ENCODE measurements around the gene DGKH. TPM values are rescaled to one million over a fixed set of nuclear protein-coding genes. Genes with fewer than 3 reads are reported as not detected.

The DGKH gene
- total and polyA plus RNA-seq, 10 of the 15 experiments (the other 5 are each of a cell fraction or from before 2014, with no cell fraction given), result 1.3 to 15.2 (median 7.3) TPM

DNA sequence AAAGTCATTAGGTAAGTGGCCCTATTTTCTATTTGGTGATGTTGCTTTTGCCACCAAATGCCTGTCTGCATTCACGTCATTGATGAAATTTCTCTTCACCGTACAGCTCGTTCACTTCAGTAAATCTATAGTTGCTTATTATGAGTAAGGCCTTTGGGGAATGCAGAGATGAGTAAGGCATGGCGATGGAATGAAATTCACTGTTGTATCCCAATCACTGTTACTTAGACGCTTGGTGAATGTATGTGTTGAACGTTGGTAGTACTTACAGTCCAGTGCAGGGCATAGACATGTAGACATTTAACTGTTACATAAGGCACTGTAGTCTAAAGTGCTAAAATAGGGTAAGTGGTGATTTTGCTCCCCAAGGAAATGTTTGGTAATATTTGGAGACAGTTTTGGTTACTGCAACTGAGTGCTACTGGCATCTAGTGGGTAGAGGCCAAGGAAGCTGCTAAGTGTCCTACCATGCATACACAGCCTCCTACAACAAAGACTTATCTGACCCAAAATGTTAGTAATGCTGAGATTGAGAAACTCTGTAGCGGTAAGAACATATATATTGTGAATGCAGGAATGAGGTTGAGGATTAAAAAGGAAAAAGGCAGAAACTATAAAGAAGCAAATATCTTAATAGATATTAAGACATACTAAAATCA, 229.3 kb downstream of the DGKH start:
- Histone ChIP-seq H3K4me2 (ENCODE audit: control insufficient read depth, insufficient read depth) (peak overlapping the region; percentile 68), H3K27ac (ENCODE audit: control insufficient read depth, insufficient read depth) (peak overlapping the region; percentile 20)
- FAIRE-seq, result no peak
- TF ChIP-seq, protein P1, sequence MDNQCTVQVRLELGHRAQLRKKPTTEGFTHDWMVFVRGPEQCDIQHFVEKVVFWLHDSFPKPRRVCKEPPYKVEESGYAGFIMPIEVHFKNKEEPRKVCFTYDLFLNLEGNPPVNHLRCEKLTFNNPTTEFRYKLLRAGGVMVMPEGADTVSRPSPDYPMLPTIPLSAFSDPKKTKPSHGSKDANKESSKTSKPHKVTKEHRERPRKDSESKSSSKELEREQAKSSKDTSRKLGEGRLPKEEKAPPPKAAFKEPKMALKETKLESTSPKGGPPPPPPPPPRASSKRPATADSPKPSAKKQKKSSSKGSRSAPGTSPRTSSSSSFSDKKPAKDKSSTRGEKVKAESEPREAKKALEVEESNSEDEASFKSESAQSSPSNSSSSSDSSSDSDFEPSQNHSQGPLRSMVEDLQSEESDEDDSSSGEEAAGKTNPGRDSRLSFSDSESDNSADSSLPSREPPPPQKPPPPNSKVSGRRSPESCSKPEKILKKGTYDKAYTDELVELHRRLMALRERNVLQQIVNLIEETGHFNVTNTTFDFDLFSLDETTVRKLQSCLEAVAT (IDR thresholded peaks at IDR 0.05), result peak; percentile 79; the same call in 1 of the 2 replicates
- TF ChIP-seq SMAD5 (IDR thresholded peaks at IDR 0.05; ENCODE audit: low read depth) (no peak), SIN3A (IDR thresholded peaks at IDR 0.05; ENCODE audit: low read depth, low read length) (no peak), SP1 (IDR thresholded peaks at IDR 0.05; ENCODE audit: low read depth, low read length) (no peak), HSF1 (IDR thresholded peaks at IDR 0.05; ENCODE audit: low read depth, low read length) (no peak), ZNF274 (IDR thresholded peaks at IDR 0.05; ENCODE audit: insufficient read depth, insufficient read length) (no peak), SREBF2 (IDR thresholded peaks at IDR 0.05; ENCODE audit: low read length) (no peak), NKRF (conservative IDR thresholded peaks at IDR 0.05) (no peak), CREB1 (IDR thresholded peaks at IDR 0.05; ENCODE audit: low read depth) (no peak), MEF2B (IDR thresholded peaks at IDR 0.05; ENCODE audit: partially characterized antibody, poor library complexity, severe bottlenecking) (no peak), WRNIP1 (IDR thresholded peaks at IDR 0.05; ENCODE audit: borderline replicate concordance, low read depth, low read length) (0 out of 2 replicates have a peak, but pooled peaks have one; percentile 68)
- TF ChIP-seq, protein P2, sequence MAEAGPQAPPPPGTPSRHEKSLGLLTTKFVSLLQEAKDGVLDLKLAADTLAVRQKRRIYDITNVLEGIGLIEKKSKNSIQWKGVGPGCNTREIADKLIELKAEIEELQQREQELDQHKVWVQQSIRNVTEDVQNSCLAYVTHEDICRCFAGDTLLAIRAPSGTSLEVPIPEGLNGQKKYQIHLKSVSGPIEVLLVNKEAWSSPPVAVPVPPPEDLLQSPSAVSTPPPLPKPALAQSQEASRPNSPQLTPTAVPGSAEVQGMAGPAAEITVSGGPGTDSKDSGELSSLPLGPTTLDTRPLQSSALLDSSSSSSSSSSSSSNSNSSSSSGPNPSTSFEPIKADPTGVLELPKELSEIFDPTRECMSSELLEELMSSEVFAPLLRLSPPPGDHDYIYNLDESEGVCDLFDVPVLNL (IDR thresholded peaks at IDR 0.05; ENCODE audit: low read depth, low read length), result no peak
- TF ChIP-seq, protein P3, sequence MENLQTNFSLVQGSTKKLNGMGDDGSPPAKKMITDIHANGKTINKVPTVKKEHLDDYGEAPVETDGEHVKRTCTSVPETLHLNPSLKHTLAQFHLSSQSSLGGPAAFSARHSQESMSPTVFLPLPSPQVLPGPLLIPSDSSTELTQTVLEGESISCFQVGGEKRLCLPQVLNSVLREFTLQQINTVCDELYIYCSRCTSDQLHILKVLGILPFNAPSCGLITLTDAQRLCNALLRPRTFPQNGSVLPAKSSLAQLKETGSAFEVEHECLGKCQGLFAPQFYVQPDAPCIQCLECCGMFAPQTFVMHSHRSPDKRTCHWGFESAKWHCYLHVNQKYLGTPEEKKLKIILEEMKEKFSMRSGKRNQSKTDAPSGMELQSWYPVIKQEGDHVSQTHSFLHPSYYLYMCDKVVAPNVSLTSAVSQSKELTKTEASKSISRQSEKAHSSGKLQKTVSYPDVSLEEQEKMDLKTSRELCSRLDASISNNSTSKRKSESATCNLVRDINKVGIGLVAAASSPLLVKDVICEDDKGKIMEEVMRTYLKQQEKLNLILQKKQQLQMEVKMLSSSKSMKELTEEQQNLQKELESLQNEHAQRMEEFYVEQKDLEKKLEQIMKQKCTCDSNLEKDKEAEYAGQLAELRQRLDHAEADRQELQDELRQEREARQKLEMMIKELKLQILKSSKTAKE (IDR thresholded peaks at IDR 0.05; ENCODE audit: low read depth, poor library complexity, severe bottlenecking), result no peak

More for the DNA sequence above, 229.3 kb downstream of the DGKH start:
- in situ Hi-C loops (cut with MboI) (no loop called here), intact Hi-C loops (cut with micrococcal nuclease; ENCODE audit: unreplicated experiment) (loop anchor here (5.0 to 10.0 kb wide), 4 partner anchors 233 to 1293 kb away; partner anchors contain the start of gene DGKH)
- Histone ChIP-seq H3K4me1 (ENCODE audit: control insufficient read depth, insufficient read depth, low read length) (peaks cover 23% of the 10 kb centered on the region), H3K9ac (ENCODE audit: control insufficient read depth, insufficient read depth, low read length) (no peak overlapping the region; the same call in 1 of the 2 replicates), H3K79me2 (ENCODE audit: control insufficient read depth, insufficient read depth, low read length) (peaks cover 100% of the 10 kb centered on the region), H3K27me3 (replicated peaks in 1 of 2; ENCODE audit: control insufficient read depth in 2 of 2, insufficient read depth in 2 of 2, low read length in 1 of 2) (no peaks in the 10 kb centered on the region), H4K20me1 (ENCODE audit: control insufficient read depth, insufficient read depth) (no peaks in the 10 kb centered on the region), H3K9me3 (replicated peaks; ENCODE audit: control insufficient read depth, insufficient read depth, low read length) (no peaks in the 10 kb centered on the region; the same call in 2 of the 3 replicates), H3K36me3 (ENCODE audit: control insufficient read depth in 2 of 2, insufficient read depth in 2 of 2, low read length in 1 of 2) (peaks cover 0 to 6% of the 10 kb centered on the region in 2 experiments; a peak in 2 of 4 replicates), H3K4me3 (peak overlapping the region; percentile 23; the same call in 1 of the 2 replicates), H2AFZ (ENCODE audit: control insufficient read depth, low read depth, low read length) (no peak overlapping the region)
- WGBS (ENCODE audit: insufficient coverage, insufficient replicate concordance, low lambda C conversion rate, missing lambda C conversion rate), result under 1% methylated on average over 7 of the region's 7 CpGs
- ChIA-PET SMC1A (ENCODE audit: uncharacterized antibody, unreplicated experiment) (interaction anchor here (1.0 to 1.4 kb wide), 3 partner anchors 10 to 609 kb away, joined by 3 to 4 read pairs (median 4); no protein-coding TSS in a partner anchor), CTCF (interaction anchor here (0.9 to 1.3 kb wide), 3 partner anchors 9 to 287 kb away, joined by 3 to 4 read pairs (median 3); no protein-coding TSS in a partner anchor), POLR2A (no interaction called here), RAD21 (ENCODE audit: unreplicated experiment) (interaction anchor here (0.9 kb wide), 1 partner anchor 155 kb away, joined by 3 read pairs; no protein-coding TSS in a partner anchor)
- no TSS peak for BruUV-seq (replicated peaks)
- DNase-seq (ENCODE audit: low read depth, low spot score), result no peak
- ATAC-seq, result peak; percentile 38
